ENCODE measurements around the gene GLYATL1. TPM values are rescaled to one million over a fixed set of nuclear protein-coding genes. Genes with fewer than 3 reads are reported as not detected.

GLYATL1 gene
- total and polyA plus RNA-seq, 2 of the 8 experiments (the other 6 are each of a cell fraction or from before 2014, with no cell fraction given), result 8.6 to 10.7 TPM

DNA sequence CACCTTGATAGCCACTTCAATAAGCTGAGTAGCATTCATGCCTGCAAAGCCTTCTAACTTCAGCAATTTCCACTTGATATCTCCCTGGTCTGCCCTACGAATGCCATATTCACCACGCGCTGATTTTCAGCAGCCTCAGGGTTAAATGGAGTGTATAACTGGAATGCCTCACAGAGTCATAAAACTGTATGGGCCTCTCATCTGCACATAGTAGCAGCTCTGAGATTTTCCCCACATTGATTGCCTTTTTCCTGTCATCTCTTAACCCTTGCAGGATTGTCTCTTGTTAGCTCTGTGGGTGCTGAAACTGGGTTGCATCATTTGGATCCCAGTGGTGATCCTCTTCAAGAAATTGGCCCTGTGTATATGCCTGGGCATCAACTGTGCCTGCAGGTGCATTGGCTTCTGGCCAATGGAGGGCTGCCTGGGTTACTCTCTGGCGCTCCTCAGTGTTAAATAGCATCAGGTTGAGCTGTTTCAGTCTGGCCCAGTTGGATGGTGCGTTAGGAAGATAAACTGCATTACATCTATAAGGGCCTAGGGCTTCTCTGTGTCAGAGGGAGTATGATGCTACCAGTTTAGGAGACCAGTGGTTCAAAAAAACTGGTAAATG is 17.4 kb upstream of the GLYATL1 start (continued):
- TF ChIP-seq ATF2 (IDR thresholded peaks at IDR 0.05; ENCODE audit: low read length) (no peak), CREB1 (IDR thresholded peaks at IDR 0.05) (no peak), RBBP5 (IDR thresholded peaks at IDR 0.05; ENCODE audit: borderline replicate concordance, low read depth, low read length) (no peak), TAF7 (optimal IDR thresholded peaks at IDR 0.05; ENCODE audit: borderline replicate concordance, low read depth, low read length) (no peak)
